Heart left ventricle (tissue), 16 donors: Measurements from ENCODE around the gene SGCA. TPM values are rescaled to one million over a fixed set of nuclear protein-coding genes. Genes with fewer than 3 reads are reported as not detected.

ENCODE experiments used
- ATAC-seq, 4 donors: fragments of 200-7000 bp; cut with Tn5 transposase; one replicate each; pipeline ENCODE4 v1.9.1; 2020 to 2022; ENCODE audit warnings: moderate library complexity in 4 of 4, mild to moderate bottlenecking in 3 of 4, moderate number of reproducible peaks in 1 of 4
- DNase-seq, 5 donors: peaks; one replicate each; pipeline ENCODE4 v3.0.0-alpha.2; 2020
- H3K27ac ChIP-seq, 12 donors: fragments of 200-600 bp; sonication (generic) in 4 of 12; one replicate each; pipeline versions ENCODE4 v1.5.0 to v1.8.0; 2016 to 2022; ENCODE audit warnings: mild to moderate bottlenecking in 2 of 12
- H3K27me3 ChIP-seq, 9 donors: fragments of 200-600 bp; sonication (generic) in 2 of 9; one replicate each; pipeline versions ENCODE4 v1.5.1 to v1.8.0; 2016 to 2022; ENCODE audit warnings: mild to moderate bottlenecking in 3 of 9
- H3K36me3 ChIP-seq, 9 donors: fragments of 200-600 bp; sonication (generic) in 2 of 9; one replicate each; pipeline versions ENCODE4 v1.5.0 to v1.8.0; 2018 to 2022; ENCODE audit warnings: mild to moderate bottlenecking in 2 of 9
- H3K4me1 ChIP-seq, 12 donors: fragments of 200-600 bp; sonication (generic) in 4 of 12; one replicate each; pipeline versions ENCODE4 v1.5.0 to v1.8.0; 2016 to 2022; ENCODE audit warnings: mild to moderate bottlenecking in 3 of 12
- H3K4me3 ChIP-seq, 12 donors: fragments of 200-600 bp; sonication (generic) in 4 of 12; one replicate each; pipeline versions ENCODE4 v1.5.0 to v1.8.0; 2017 to 2022; ENCODE audit warnings: mild to moderate bottlenecking in 9 of 12, moderate library complexity in 4 of 12
- H3K9me3 ChIP-seq, 12 donors: fragments of 200-600 bp; sonication (generic) in 4 of 12; one replicate each; pipeline versions ENCODE4 v1.5.0 to v1.8.0; 2016 to 2022; ENCODE audit warnings: mild to moderate bottlenecking in 1 of 12
- POLR2A ChIP-seq, 2 donors: fragments of 450-650 bp; IDR thresholded peaks; one replicate each; pipeline ENCODE4 v1.6.1; 2017; ENCODE audit warnings: antibody characterized with exemption in 2 of 2, mild to moderate bottlenecking in 2 of 2, moderate library complexity in 2 of 2
- WGBS, 4 donors: extraction: QIAGEN DNeasy Blood & Tissue Kit in 2 of 4; methylation state at CpG; one replicate each; pipeline versions ENCODE4 v1.1.5 to v1.1.7; 2013 to 2018; 5-methylcytosine and 5-hydroxymethylcytosine counted together
- intact Hi-C, 10 donors: fragments of 100-400 bp; cut with DNase I; formaldehyde crosslinking; loops; one replicate each; pipeline versions ENCODE4 v1.11.1 to v1.14.2; 2022
- polyA plus RNA-seq, 2 donors: library from polyadenylated mRNA; stranded (reverse); fragments of 200-250 nt; gene quantifications; one replicate each; pipeline ENCODE4 v1.2.3, GENCODE V29; 2013
- total RNA-seq, 9 donors: library from RNA; depleted of rRNA in 2 of 9; stranded (reverse); fragments of >200 nt in 2 of 9; fragmentation: NEBNext Ultra II Directional in 3 of 9; extraction: Animal tissue kit (Norgen Biotek cat#: 25700) in 3 of 9; gene quantifications; one replicate each; pipeline versions ENCODE4 v1.1.0 to v1.2.4, GENCODE V29; 2016 to 2023
- TF ChIP-seq, protein P1 (sequence below), 12 donors: fragments of 200-600 bp; sonication (generic) in 4 of 12; IDR thresholded peaks; one replicate each; pipeline versions ENCODE4 v1.5.0 to v1.8.0; 2018 to 2022; ENCODE audit warnings: antibody characterized with exemption in 12 of 12, mild to moderate bottlenecking in 5 of 12
- donor health status: ischemic (EF 13 %, LVEDD 7.1; RV severe dilation, severe dysfunction).
- donor health status: healthy with polysubstance abuse.
- donor health status: DM: no; HTN: yes; CAD: no.
- donor health status: DM: no; HTN: no; CAD: no.
- donor health status: ischemic (EF 25% LVEDD 6.9; RV normal size, moderate dysfunction).
- donor health status: ischemic (EF 25% LVEDD 5.7; RV mildly dilated, moderate dysfunction).
- donor health status: healthy.
- donor health status: DM: yes; HTN: yes; CAD: no.
- donor health status: ischemic (EF 35%, LVEDD 5.7; RV mildly dilated, moderate dysfunction).
- donor health status: nonischemic (EF 11% LVEDD 7.7; RV severe dilation, severe dysfunction).
- donor health status: DM: yes; HTN: yes; CAD: no.
- donor health status: PGD.
- donor health status: ischemic (EF 29% LVEDD 5.4; RV normal size, mild dysfunction).
- donor health status: nonischemic (EF 23%, LVEDD 6.1; RV moderate dilation, normal function).

SGCA gene
- total and polyA plus RNA-seq, 11 donors: 96.5 to 225 (median 151) TPM

DNA sequence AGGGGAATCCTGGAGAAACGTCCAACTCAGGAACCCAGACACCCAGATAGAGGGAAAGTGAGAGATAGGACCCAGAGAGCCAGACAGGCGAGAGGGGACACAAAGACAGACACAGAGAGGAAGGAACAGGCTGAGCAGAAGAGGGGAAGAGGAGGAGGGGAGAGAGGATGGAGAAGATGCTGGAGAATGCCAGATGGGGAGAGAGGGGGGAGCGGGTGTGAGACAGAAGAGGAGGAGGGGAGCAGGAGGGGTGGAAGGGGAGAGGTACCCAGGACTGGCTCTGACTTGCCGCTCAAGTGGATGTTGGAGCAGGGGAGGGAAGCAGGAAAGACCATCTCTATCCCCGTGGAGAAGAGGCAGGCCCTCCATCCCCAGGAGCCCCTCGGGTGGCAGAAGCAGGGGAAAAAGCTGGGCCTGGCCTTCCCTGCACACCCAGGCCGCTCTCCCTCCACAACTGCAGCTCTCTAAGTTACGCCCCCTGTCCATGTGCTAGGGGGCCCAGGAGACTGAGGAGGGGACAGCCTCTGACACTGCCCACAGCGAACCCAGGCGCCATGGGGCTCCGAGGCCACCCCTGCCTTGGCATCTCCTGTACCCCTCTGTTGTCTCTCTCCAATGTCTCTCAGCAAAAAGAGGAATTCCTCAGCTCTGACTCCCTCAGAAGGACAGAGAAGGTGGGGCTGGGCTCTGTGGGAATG is 20.1 kb upstream of the SGCA start:
- no peak for ATAC-seq
- DNase-seq: no peak
- H3K4me1 ChIP-seq: peaks cover 16 to 84% (median 56%) of the 10 kb centered on the region in 12 donors
- H3K27ac ChIP-seq: peak overlapping the region in 10 of 12 donors; percentile 26 to 99 (median 94)
- WGBS, 4 donors: 59 to 68% (median 63%) methylated on average over 11 of the region's 11 CpGs
- H3K9me3 ChIP-seq: no peaks in the 10 kb centered on the region
- peak overlapping the region in 5 of 12 donors; percentile 8 to 98 (median 91) for H3K4me3 ChIP-seq
- TF ChIP-seq, protein P1, sequence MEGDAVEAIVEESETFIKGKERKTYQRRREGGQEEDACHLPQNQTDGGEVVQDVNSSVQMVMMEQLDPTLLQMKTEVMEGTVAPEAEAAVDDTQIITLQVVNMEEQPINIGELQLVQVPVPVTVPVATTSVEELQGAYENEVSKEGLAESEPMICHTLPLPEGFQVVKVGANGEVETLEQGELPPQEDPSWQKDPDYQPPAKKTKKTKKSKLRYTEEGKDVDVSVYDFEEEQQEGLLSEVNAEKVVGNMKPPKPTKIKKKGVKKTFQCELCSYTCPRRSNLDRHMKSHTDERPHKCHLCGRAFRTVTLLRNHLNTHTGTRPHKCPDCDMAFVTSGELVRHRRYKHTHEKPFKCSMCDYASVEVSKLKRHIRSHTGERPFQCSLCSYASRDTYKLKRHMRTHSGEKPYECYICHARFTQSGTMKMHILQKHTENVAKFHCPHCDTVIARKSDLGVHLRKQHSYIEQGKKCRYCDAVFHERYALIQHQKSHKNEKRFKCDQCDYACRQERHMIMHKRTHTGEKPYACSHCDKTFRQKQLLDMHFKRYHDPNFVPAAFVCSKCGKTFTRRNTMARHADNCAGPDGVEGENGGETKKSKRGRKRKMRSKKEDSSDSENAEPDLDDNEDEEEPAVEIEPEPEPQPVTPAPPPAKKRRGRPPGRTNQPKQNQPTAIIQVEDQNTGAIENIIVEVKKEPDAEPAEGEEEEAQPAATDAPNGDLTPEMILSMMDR (IDR thresholded peaks at IDR 0.05): no peak
- TF ChIP-seq POLR2A (IDR thresholded peaks at IDR 0.05): no peak
- intact Hi-C loops: loop anchor here in 1 of 10 donors (5.0 kb wide), 1 partner anchor 33 kb away; no protein-coding TSS in a partner anchor
- peaks cover 0 to 46% (median 46%) of the 10 kb centered on the region in 9 donors for H3K36me3 ChIP-seq
- H3K27me3 ChIP-seq: no peaks in the 10 kb centered on the region

DNA sequence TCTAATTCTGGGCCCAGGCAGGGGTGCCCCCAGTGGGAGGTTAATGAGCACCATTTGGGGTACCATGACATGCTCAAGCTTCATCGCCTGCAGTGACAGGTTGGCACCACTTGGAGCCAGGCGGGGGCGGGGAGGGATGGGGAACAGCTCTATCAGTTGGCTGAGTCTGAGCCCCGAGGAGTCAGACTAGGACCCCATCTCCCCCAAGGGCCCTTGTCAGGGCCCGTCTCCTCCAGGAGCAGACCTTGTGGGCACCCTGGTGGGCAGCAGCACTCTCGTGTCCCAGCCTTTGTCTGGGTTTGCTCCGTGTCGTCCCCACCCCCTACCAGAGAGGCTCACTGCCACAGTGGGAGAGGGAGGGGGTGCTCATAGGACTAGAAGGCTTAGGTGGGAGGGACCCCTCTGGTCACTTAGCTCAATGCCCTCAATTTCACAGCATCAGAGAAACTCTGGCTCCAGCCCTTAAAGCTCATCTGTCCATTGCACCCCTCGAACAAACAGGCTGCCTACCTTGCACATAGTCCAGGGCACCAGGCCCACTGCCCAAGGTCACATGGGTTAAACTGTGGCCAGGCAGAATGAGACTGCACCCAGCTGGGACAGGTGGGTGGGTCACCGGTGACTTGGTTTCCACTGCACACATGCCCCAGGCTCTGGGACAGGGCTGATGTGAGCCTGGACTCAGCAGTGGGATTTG is 19.4 kb upstream of the SGCA start:
- Histone ChIP-seq H3K9me3 (no peaks in the 10 kb centered on the region), H3K27me3 (no peaks in the 10 kb centered on the region), H3K4me1 (peaks cover 16 to 78% (median 55%) of the 10 kb centered on the region in 12 donors), H3K36me3 (peaks cover 0 to 39% (median 39%) of the 10 kb centered on the region in 9 donors), H3K4me3 (peak overlapping the region in 11 of 12 donors; percentile 61 to 98 (median 91)), H3K27ac (peak overlapping the region in 11 of 12 donors; percentile 89 to 99 (median 97))
- no peak for ATAC-seq
- intact Hi-C loops: loop anchor here in 1 of 10 donors (5.0 kb wide), 1 partner anchor 34 kb away; no protein-coding TSS in a partner anchor
- TF ChIP-seq POLR2A (IDR thresholded peaks at IDR 0.05): no peak
- TF ChIP-seq, protein P1 (IDR thresholded peaks at IDR 0.05): peak in 1 of 12 donors; percentile 5
- WGBS, 4 donors: 57 to 69% (median 64%) methylated on average over 3 to 10 of the region's 10 CpGs
- peak in 1 of 5 donors; percentile 11 for DNase-seq

DNA sequence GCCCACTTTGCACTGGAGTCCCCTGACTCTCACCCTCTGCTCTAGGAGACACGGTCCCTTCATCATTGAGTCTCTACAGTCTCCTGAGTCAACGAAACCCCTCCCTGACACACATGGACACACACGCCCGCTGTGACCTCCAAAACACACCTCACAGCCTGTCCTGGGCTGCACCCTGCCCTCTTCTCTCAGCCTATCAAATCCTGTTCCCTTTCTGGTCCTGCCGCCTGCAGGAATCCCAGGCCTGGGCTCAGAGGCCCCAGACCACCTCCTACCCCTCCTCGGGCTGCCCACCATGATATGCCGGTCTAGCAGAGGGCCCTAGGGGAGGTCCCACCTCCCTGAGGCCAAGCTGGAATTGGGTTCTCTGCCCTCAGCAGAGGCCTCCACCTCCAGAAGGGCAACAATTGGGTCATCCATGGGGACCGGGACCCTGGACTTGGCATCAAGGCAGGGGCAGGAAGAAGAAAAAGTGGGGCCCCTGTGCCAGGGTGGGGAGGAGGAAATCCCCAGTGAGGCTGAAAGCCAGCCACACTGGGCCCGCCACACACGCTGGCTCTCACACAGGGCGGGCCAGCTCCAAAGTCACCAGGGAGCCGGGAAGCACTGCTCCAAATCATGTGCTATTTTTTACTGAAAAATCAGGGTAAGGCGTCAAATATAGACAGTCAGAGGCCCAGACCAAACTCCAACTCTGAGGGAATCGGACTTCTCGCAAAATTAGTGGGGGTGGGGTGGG is 18.7 kb upstream of the SGCA start:
- no peaks in the 10 kb centered on the region for H3K9me3 ChIP-seq
- peak in 3 of 4 donors; percentile 0 to 29 (median 10) for ATAC-seq
- TF ChIP-seq, protein P1 (IDR thresholded peaks at IDR 0.05): no peak
- no peak for TF ChIP-seq POLR2A (IDR thresholded peaks at IDR 0.05)
- WGBS, 4 donors: 11 to 27% (median 14%) methylated on average over 14 to 15 of the region's 15 CpGs
- peak overlapping the region in 11 of 12 donors; percentile 61 to 98 (median 91) for H3K4me3 ChIP-seq
- no peaks in the 10 kb centered on the region for H3K27me3 ChIP-seq
- H3K36me3 ChIP-seq: peaks cover 0 to 32% (median 31%) of the 10 kb centered on the region in 9 donors
- H3K27ac ChIP-seq: peak overlapping the region; percentile 46 to 99 (median 96)
- peak in 1 of 5 donors; percentile 41 for DNase-seq
- intact Hi-C loops: loop anchor here in 1 of 10 donors (5.0 kb wide), 1 partner anchor 35 kb away; no protein-coding TSS in a partner anchor
- peaks cover 16 to 78% (median 53%) of the 10 kb centered on the region in 12 donors for H3K4me1 ChIP-seq
